GM12891 (cell line): ENCODE measurements around the gene DSG4.

Experiments used
- DNase-seq: peaks from one replicate; pipeline ENCODE4 v3.0.0; 2011; ENCODE audit warnings: low spot score; ENCODE audit not compliant: insufficient read length
- FAIRE-seq: peaks from 2 replicates; lab custom pipeline; 2011; peaks lifted over from hg19 to GRCh38; lab: Jason Lieb, UNC
- PAX5 ChIP-seq: IDR thresholded peaks from 2 replicates; pipeline ENCODE4 v1.6.1; 2011; ENCODE audit warnings: low read length, moderate library complexity, mild to moderate bottlenecking; ENCODE audit not compliant: insufficient read depth, severe bottlenecking
- POLR2A ChIP-seq: IDR thresholded peaks from 2 replicates; pipeline ENCODE4 v1.6.1; 2011; ENCODE audit warnings: low read depth, low read length, control low read depth
- POLR2AphosphoS5 ChIP-seq: IDR thresholded peaks from 2 replicates; pipeline ENCODE4 v1.6.1; 2011; ENCODE audit warnings: low read depth, low read length, control low read depth
- POU2F2 ChIP-seq: IDR thresholded peaks from 2 replicates; pipeline ENCODE4 v1.6.1; 2011; ENCODE audit warnings: low read depth, mild to moderate bottlenecking, control low read depth, low read length, moderate library complexity
- SPI1 ChIP-seq: IDR thresholded peaks from 2 replicates; pipeline ENCODE4 v1.6.1; 2011; ENCODE audit warnings: low read depth, low read length, control low read depth
- TAF1 ChIP-seq: IDR thresholded peaks from 2 replicates; pipeline ENCODE4 v1.6.1; 2011; ENCODE audit warnings: low read depth, low read length, control low read depth

DSG4 gene

DNA sequence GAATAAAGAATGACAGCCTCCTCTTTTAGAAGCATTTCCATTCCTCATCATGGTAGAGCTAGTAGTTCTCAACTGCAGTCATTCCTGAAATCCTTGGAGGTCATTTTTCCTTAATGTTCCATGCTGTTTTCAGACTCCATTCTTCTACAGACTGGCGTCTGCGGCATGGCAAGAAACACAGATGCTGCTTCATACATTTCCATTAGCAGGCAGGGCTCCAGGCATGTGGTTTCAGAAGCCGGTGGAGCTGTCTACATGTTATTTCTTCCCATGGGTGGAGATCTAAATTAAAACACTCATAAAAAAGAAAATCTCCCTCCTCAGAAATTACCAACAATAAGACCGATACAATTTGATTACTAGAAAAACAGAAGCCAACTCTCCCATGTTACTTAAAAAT, 64.9 kb downstream of the DSG4 start:
- FAIRE-seq, result no peak
- no peak for TF ChIP-seq SPI1
- TF ChIP-seq TAF1, result no peak
- TF ChIP-seq POLR2A, result no peak
- TF ChIP-seq POU2F2, result no peak
- TF ChIP-seq POLR2AphosphoS5, result no peak
- no peak for TF ChIP-seq PAX5

DNA sequence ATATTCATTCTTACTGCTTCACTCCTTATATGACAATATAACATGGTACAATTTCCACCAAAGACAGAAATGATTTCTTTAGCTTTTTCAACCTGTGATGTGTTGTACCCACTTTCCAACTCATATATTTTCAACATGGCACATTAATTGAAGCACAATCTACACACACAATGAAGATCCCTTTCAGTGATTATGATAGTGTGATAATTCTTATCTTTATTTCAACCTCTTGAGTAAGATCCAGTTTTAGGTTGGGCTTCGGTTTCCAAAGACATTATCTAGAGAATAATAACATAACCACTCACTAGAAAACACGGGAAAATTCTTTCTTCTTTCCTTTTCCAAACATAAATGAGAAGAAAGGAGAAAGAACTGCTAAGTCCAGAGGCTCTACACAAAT, 67.6 kb downstream of the DSG4 start:
- DNase-seq, result no peak
- FAIRE-seq, result no peak
- no peak for TF ChIP-seq TAF1

More for the DNA sequence above, 64.9 kb downstream of the DSG4 start:
- DNase-seq, result no peak

DNA sequence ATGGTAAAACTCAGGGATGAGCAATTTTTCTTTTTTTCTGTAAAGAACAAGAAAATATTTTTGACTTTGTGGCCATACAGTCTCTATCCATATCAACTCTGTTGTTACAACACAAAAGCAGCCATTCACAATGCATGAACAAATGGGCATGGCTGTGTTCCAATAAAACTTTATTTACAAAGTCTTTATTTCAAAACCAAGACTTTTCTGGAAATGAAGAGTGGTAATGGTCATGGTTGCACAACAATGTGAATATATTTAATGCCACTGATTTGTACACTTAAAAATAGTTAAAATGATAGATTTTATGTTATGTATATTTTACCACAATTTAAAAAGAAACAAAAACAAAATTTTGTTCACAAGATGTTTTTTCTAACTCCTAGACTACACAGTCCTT, 69.3 kb downstream of the DSG4 start:
- DNase-seq (no peak), FAIRE-seq (no peak)
- TF ChIP-seq POLR2A, result no peak
- no peak for TF ChIP-seq SPI1
- TF ChIP-seq PAX5, result no peak
- TF ChIP-seq POU2F2, result no peak
- no peak for TF ChIP-seq TAF1
- TF ChIP-seq POLR2AphosphoS5, result no peak

DNA sequence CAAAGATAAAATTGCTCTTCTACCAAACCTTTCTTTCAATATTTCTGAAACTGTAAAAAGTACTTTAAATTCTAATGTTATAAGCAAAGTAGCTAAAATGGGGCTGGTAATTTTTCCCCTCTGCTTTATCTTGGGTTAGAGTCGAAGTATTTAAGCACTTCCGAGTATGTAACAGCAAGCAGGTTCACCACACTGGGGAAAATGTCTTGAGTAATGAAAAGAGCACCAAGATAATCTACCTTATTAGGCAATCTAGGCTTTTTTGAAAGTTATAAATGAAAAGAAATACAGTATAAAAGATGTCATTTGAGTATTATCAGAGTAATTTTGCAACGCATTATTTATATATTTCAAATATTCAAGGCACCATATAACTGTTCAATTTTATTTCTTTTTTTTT, 70.3 kb downstream of the DSG4 start:
- DNase-seq (no peak), FAIRE-seq (no peak)
- no peak for TF ChIP-seq POLR2A

DNA sequence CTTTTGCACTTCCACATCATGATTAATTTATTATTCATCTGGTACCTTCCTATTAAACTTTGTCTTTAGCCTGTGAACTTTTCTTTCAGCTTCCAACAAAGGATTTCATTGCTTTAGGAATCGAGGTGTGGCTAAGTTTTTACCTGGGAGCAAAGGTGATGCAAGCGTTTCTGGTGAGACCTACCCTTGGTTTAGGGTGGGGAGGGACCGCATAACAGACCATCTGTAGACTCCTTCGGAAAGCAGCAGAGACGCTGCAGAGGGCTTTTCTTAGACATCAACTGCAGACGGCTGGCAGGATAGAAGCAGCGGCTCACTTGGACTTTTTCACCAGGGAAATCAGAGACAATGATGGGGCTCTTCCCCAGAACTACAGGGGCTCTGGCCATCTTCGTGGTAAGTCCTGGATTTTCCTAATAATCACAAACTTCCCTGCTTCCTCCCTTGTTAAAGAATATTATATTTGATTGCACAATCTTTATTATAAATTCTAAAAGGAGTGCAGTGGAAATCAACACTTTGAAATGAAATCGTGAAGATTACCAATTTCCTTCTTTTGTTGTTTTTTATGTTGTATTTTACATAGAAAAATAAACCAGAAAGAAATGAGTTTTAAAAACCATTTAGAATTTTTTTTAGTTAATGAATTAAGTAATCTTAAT, 71.1 kb downstream of the DSG4 start, which contains the start of gene DSG3:
Gene DSG3, plus strand, starts transcription at position 212 of the 662 bp plus-strand sequence. Its CDS starts 137 bp downstream, at position 349.
- no peak for FAIRE-seq
- TF ChIP-seq SPI1, result no peak
- no peak for TF ChIP-seq POLR2AphosphoS5
- TF ChIP-seq PAX5, result no peak
- no peak for TF ChIP-seq POLR2A
- TF ChIP-seq POU2F2, result no peak
- no peak for TF ChIP-seq TAF1
- no peak for DNase-seq

DNA sequence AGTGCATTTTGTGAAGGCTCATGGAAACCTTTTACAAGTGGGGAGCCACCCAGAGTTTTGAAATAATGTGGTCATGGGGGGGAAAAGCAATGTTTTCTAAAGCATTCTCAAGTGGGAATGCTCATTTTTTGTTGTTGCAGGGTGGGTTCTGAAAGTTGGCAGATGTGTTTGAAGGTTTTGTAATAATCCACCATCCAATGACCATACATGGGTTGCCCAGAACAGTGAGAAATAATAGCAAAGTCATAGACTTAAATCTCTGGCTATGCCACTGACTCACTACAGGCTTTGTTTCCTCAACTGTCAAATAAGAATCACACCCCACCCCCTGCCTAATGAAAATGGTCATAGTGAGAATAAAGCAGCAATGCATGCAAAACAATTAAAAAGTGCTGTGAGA, 73.8 kb downstream of the DSG4 start:
- FAIRE-seq (no peak), DNase-seq (no peak)
- TF ChIP-seq TAF1 (no peak), PAX5 (no peak), POU2F2 (no peak), POLR2A (no peak), POLR2AphosphoS5 (no peak), SPI1 (no peak)

DNA sequence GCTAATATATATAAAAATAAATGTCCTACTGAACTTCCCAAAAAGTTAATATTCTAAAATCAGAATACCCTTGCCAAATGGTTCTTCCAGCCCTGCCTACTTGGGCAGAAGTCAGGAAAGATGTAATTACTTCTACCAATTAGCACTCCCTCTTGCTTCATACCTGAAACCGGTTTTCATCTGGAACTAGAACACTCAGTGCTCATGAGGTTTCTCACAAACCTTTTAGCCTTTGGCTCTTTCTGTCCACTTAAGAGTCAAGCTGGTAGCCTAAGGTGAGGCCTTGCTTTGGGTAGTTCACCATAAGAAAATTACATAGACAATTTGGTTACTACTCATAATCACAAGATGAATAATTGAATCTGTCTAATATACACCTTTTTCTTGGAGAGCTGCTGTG, 75.0 kb downstream of the DSG4 start:
- TF ChIP-seq POU2F2 (no peak), POLR2AphosphoS5 (no peak), POLR2A (no peak), SPI1 (no peak), TAF1 (no peak), PAX5 (no peak)
- FAIRE-seq (peak; percentile 47), DNase-seq (no peak)

DNA sequence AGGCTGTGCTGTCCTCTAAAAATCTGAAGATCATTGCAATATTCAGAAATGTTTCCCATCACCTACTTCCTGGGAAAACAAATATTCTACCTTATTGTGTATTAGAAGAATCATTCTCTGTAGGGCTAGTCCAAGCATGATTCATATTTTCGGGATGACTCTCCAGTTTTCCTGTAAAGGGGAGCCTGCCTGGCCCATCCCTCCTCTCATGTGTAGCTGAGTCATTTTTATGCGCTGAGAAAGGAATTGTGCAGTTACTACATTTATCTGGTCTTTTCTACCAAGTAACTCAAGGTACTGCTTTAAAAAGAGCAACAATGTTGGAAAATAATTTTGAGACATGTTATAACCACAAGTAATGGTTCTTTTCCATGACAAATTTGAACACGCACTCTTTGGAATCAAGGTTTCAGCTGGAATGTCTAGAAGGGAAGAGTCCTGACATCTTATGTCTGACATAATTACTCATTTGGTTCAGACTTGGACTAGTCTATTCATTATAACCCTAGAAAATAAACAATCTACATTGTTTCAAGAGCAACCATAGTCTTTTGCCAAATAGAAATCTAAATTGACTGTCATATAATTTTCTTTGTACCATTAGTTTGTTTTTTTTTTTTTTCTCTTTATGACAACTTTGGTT, 77.6 kb downstream of the DSG4 start:
- TF ChIP-seq SPI1 (no peak), TAF1 (no peak), PAX5 (no peak), POLR2AphosphoS5 (no peak), POU2F2 (no peak), POLR2A (no peak)
- DNase-seq (no peak), FAIRE-seq (no peak)
